HG03103 (cell line): Measurements from ENCODE around the gene COMTD1.

Source experiments
- ATAC-seq: cut with Tn5 transposase; IDR thresholded peaks from one replicate; pipeline ENCODE4 v1.9.1; 2021; ENCODE audit warnings: low read depth; ENCODE audit not compliant: unreplicated experiment

Gene COMTD1

DNA sequence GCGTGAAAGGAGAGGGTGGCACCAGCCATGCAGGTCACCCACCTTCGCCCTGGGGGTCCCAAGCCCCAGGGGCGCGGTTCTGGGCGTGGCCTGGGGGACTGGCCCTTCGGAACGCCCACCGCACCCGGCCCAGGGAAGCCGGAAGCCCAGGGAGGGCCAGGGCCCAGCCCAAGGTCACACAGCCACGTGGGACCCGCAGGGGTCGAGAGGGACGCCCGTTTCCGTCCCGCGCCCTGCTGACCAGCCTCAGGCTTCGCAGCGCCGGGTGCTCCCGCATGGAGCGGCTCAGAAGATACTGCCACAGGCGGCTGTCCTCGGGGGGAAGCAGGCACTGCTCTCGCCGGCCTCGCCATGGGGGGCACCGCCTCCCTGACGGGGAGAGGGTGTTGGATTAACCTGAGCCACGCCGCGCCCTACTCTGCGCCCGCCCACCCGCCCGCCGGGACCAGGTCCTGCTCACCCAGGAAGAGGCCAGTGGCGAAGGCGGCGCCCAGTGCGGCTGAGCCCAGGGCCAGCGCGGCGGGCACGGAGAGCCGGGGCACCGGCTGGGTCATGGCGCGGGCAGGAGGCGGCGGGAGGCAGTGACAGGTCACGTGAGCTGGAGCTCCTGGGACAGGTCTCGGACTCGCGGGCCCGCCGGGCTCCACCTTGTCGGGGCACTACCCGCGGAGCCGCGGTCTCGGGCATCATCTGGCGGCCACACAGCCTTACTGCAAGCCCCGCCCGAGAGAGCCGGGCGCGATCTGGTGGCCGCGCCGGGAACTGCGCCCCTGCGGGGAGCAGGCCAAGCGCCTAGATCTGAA, at the start of gene COMTD1:
Gene COMTD1, minus strand, starts transcription at position 583 of the 803 bp plus-strand sequence. Its CDS starts 29 bp downstream, at position 554.
- peak; percentile 67 for ATAC-seq

DNA sequence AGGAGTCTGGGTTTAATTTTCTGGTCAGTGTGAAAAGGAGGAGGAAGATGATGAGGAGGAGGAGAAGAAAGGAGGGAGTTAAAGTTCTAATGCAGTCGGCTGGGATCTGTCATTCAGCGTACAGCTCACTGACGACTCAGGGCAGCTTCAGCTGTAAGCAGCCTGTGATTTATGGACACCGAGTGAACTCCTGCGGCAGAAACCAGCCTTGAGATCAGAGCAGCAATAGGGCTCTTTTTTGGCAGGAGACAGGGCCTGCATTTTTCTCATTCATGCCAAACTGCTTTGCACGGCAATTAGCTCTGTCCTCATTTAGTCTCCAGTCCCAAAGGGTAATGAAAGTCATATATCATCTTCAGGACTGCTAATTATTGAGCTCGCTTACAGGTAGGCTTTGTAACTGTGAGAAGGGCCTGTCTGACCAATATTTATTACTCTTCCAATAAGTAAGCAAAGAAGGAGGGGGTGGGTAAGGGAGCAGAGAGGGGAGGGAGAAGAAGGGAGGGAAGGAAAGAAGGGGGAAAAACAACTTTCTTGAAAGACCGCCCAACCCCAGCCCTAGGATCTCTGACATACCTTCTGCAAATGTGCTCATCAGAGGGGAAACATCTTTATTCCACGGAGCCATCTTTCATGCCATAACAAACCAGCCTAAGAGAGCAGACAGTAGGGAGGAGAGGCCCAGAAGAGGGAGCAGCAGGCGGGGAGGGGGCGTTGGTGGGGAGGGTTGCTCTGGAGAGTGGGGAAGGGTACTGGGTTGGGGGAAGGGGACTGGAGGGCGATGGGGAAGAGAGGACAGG, 48.1 kb upstream of the COMTD1 start:
- ATAC-seq, result no peak

DNA sequence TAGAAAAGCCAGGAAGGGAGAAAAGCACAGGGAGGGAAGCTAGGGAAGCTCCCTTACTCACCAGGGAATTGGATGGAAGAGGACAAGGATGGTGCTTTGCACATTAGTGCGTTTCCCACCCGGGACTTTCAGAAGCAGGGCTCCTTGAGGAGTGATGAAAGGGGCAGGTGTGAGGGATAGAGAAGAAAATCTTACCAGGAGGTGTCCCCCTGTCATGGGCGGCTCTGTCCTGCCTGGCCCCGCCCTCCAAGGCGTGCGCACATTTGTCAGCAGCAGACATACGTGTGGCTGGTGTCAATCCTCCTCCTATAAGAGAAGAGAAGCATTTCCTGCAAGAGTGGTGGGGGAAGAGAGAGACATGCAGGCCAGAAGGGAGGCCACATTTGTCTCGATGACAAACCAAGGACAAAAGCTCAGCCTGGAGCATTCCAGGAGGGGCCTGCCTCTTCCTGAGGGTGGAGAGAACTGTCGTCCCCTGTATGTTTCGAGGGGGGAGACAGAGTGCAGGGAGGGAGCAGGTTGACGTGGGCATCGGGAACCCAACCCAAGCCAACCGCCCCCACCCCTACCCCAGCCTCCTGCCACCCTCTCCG, 47.4 kb upstream of the COMTD1 start:
- no peak for ATAC-seq

DNA sequence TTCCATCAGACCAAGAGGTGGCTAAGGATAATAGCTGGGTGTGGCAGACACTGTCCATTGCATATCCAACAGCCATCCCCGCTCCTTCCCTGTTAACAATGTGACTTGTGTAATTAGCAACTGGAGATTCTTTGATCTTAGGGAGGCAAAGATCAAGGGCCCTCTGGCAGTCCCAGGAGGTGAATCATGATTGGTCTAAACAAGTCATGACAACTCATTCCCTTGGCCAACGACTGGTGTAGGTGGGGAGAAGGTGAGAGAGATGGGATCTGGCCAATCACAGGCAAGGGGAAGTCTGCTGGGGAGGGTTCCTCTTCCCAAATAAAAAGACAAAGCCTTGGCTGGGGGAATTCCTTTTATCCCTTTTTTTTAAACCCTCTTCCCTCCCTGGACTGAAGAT, 46.2 kb upstream of the COMTD1 start:
- no peak for ATAC-seq

DNA sequence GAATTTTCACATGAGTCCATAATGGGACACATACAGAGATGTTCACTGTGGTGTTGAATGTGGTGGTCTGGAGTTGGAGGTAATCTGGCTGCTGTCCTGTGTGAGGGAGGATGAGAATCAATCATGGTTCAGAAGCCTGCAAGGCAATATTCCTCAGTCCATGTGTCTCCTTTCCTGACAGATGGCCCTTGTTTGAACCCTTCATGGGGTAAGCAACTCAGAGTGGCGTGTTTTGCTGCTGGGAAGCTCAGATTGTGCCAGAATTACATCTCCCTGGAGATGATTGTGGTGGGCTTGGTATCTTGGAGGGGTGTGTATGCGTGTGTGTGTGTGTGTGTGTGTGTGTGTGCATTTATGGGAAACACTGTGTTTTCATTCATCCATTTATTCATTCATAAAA, 44.5 kb upstream of the COMTD1 start:
- no peak for ATAC-seq

DNA sequence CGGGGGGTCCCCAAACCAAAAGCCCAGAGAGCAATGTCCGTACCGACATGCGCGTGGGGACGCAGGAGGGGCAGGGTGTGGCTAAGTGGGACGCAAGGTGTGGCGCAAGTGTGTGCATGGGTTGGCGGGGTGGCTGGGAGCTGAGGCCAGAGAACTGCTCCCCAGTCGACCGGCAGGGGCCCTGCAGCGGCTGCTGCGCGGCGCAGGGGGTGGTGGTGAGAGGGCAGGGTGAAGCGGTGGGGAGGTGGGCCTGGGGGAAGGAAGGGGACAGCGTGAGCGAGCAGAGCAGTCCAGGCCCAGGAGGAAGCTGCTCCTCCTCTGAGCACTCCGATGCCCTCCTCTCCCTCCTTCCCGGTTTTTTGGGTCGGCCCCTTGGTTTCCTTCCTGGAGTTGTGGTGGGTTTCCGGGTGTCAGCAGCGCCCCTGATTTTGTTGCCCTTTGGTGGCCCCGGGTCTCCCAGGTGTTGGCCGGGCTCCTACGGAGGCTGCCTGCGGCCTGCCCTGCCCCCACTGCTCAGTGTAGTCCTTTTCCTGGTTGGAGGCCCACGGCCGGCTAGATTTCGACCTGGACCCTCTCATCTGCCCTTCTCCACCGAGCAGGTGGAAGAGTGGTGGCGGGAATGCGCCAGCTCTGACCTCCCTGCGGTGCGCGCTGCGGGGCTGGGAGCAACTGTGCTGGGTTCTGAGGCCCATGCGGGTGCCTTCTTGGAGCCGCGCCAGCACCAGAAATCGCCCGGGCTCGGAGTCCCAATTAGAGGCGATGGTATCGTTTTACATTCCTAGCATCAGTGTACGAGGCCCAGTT, 40.5 kb upstream of the COMTD1 start:
- ATAC-seq, result no peak

DNA sequence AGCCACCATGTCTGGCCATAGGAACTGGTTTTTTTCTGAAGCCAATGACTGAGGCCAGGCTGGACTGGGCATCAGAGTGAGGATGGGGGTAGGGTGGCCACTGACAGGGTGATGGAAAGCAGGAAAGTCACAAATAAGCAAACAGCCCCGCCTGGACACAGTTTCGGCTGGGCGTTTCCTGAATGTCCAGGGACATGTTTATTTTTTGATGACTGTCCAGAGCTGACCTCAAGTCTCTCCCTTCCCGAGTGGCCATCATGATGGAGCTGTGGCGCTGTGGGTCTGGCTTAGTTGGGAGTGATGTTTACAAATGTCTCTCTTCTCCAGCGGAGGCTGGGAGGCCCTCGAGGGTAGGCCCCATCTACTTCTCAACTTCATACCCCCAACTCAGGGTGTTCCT, 37.1 kb upstream of the COMTD1 start:
- no peak for ATAC-seq

DNA sequence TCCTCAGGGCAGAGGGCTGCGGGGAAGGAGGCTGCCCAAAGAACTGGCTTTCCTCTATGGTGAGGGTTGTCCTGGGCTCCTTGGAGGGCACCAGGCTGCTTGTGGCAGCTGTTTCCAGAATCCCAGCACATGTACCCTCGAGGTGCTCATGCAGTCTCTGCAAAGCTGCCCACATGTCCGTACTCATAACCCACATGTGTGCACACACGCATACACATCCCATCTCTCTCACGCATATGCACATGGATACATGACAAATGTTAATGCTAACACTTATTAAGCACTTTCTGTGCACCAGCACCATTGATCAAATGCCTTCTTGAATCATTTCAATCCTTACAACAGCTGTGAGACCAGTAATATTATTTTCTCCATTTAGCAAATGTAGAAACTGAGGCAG, 36.3 kb upstream of the COMTD1 start:
- ATAC-seq, result no peak

DNA sequence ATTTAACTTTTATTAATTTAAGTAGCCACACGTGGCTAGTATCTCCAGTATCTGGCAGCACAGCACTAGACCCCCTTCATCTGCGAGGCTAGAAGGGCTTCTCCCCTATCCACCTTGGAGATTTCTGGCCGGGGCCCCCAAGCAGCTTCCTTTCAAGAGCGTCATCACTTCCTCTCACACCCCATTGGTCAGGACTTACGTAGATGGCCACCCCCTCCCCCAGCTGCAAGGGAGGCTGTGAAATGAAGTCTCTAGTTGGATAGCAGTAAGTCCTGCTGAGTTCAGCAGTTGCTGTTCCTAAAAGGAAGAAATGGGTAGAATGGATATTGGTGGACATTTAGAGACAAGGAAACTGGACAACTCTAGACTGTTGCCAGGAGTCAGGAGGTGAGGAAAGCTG, 33.8 kb upstream of the COMTD1 start:
- ATAC-seq, result no peak

DNA sequence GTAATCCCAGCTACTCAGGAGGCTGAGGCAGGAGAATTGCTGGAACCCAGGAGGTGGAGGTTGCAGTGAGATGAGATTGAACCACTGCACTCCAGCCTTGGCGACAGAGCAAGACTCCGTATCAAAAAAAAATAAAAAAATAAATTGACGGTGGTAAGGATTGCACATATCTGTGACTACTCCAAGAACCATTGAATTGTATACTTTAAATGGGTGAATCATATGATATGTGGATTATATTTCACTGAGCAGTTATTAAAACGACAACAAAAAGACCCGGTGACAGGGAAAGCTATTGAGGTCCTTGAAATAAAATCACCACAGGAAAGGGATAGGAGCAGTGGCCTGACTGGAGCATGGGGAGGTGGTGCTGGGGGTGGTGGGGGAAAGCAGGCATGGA, 31.2 kb upstream of the COMTD1 start:
- ATAC-seq, result no peak

DNA sequence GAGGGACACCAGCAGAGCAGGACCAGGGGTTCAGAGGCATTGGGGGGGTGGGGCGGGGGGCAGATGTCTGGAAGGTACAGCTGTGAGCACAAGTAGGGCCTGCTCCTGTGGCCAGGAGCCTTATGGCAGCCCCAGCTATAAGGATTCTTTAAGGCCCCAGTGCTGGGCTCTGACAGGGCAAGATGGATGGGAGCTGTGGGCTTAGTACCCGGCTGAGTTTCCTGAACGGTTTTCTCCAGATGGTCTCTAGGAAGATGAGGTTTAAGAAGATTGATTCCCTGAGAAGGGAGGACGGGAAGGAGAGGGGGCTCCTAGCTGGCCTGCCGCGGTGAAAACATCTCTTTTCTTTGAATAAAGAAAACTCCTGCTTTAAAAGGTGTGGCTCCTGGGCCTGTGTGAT, 30.1 kb upstream of the COMTD1 start:
- ATAC-seq, result no peak

DNA sequence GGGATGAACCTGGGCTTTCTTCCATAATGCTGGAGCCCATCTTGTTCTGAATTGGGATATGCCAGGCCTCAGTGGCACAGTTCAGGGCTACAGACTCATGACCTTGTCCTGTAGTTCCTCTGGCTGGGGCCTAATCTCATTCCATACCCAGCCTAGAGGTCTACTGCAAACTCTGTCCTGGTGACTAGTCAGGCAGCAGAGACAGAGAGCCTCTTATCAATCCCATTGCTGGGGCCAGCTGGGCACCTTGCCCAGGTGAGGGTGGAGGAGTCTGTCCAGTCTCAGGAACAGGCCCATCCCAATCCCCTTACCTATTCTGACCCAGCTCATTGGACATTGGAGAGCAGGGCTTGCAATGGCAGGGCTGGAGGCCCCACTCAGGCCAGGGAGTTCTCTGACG, 28.0 kb upstream of the COMTD1 start:
- no peak for ATAC-seq

DNA sequence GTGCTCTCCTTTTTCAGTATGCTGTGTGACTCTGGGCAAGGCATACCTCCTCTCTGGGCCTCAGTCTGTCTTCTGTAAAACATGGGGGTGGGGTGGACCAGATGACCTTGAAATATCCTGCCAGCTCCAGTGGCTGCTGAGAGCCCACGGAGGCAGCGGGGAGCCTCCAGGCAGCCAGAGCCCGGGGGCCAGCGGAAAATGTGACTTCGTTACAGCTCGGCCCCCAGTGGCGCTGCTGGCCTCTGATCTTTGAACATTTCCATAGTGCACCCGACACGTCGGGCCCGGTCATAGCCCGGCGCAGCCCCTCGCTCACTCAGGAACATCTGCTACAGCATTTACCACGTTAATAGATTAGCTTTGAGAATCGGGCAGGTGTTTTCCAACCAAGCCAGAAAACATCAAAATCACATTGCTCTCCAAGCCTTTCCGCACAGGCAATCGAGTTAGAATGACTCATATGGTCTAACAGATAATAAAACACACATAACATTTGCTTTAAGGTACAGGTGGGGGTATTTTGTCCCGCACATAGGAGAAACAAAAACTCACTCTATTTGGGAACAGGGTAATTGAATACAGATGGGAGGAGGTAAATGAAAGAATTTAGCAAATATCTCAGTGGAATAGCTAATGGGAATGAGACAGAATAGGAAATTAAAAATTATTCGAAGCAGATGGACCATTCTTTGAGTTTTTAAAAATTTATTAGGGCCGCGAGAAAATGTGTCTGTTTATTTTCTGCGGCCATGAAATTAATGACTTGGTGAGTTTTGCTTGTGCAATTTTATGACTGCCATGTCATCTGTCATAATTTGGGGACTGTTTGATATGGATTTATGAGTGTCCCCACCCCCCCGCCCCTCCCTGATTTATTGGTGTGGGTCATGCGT, 26.3 kb upstream of the COMTD1 start:
- ATAC-seq, result no peak

DNA sequence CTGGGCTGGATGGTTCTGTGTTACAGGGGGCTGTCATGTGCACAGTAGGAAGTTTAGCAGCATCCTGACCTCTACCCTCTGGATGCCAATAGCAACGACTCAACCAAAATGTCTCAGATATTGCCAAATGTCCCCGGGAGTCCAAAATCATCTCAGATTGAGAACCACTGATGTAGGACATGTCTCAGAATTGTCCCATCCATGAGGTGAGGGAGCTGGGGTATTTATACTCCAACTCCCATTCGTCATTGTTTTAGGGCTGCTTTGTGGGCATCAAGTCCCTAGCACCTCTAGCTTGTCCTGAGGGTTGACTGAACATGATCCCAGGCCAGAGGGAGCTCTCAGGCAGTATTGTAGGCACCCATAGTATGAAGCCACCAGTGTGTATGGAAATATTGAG, 25.2 kb upstream of the COMTD1 start:
- ATAC-seq, result no peak

DNA sequence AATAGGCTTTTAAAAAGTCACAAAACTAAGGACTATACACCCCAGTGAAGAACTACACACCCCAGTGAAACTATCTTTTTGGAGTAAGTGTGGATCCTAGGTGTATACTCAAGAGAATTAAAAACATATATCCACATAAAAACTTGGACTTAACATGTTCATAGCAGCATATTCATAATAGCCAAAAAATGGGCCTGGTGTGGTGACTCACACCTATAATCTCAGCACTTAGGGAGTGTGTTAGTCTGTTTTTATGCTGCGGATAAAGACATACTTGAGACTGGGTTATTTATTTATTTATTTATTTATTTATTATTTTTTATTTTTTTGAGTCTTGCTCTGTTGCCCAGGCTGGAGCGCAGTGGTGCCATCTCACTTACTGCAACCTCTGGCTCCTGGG, 19.0 kb upstream of the COMTD1 start:
- ATAC-seq, result no peak

DNA sequence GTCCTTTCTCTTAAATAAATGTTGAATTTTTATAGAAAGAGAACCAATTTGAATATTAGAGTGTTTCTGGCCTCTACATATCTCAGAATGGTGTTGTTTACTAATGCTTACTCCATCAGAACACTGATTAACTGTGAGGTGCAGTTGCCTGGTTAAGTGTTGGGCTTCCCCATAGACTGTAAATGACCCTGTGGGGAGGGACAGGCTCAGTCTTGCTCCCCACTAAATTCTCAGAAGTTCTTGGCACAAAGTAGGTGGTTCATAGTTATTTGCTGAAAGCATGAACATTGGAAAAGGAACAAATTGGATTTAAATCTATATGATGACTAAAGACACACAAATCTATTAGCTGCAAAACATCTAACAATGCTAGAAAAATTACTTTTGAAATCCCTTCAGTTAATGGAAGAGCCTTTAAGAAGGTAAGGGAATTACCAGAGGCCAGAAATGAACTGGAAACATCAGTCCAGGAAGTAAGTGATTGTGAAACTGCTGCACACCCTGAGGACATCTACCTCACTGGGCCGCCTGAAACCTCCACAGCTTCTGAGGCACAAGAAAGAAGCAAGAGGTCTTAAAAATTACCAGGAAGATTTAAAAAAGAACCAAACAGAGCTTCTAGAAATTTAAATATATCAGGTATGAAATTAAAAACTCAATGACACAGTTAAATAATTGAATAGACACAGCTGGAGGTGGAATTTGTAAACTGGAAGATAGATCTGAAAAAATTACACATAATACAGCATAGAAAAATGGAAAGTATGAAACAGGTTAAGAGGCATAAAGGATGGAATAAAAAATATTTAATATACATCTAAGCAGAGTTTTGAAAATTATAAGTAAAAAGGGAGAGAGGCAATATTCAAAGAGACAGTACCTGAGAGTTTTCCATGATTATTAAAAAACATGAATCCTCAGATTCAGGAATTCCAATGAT, 17.8 kb upstream of the COMTD1 start:
- no peak for ATAC-seq

DNA sequence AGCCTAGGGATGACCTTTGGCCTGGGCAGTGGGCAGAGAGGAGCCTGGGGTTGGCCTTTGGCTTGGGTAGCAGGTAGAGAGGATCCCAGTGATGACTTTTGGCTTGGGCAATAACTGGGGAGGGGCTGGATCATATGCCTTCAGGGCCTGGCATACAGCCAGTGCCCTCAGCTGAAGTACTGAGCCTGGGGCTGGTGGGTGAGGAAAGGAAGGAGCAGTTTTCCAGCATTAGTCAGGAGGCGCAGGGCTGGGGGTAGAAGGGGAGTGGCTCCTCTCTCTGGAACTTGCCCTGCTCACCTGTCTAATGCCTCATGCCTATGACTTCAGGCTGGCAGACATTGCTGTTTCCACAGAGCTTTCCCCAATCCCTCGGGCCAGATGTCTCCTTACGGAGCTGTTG, 15.2 kb upstream of the COMTD1 start:
- no peak for ATAC-seq

DNA sequence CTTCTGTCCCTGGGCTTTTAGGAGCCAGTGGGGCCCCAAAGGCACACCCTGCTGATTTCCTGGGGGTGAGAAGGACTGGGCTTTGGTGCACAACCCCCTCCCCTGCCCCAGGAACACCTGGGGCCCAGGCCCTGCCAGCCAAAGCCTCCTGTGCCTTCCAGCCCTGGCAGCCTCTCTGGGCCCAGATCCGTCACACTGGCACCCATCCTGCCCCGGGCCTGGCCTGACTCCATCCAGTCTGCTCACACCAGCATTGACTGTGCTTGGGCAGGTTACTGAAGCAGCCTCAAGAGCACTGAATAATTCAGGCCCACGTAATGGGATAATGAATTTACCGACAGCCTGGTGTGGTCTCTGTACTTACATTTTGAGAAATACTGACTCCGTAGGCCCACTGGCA, 12.0 kb upstream of the COMTD1 start:
- no peak for ATAC-seq

DNA sequence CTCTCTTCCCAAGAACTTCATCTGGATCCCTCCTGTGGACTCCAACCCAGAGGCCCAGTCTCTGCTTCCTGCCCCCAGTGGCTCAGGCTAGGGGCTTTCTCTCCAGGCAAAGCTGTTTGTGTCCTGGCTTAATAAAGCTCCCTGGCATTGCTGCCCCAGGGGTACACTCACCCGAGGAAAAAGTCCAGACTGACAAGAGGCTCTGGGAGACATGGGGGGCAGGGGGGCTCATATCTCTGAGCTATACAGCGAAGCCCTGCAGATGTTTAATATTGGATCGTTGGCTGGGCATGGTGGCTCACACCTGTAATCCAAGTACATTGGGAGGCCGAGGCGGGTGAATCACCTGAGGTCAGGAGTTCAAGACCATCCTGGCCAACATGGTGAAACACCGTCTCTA, 10.7 kb upstream of the COMTD1 start:
- ATAC-seq, result no peak
